HG03139 (cell line): ENCODE results near the gene RNF123.

Experiments
- ATAC-seq: cut with Tn5 transposase; IDR thresholded peaks from one replicate; pipeline ENCODE4 v1.9.1; 2021; ENCODE audit not compliant: unreplicated experiment

The RNF123 gene

DNA sequence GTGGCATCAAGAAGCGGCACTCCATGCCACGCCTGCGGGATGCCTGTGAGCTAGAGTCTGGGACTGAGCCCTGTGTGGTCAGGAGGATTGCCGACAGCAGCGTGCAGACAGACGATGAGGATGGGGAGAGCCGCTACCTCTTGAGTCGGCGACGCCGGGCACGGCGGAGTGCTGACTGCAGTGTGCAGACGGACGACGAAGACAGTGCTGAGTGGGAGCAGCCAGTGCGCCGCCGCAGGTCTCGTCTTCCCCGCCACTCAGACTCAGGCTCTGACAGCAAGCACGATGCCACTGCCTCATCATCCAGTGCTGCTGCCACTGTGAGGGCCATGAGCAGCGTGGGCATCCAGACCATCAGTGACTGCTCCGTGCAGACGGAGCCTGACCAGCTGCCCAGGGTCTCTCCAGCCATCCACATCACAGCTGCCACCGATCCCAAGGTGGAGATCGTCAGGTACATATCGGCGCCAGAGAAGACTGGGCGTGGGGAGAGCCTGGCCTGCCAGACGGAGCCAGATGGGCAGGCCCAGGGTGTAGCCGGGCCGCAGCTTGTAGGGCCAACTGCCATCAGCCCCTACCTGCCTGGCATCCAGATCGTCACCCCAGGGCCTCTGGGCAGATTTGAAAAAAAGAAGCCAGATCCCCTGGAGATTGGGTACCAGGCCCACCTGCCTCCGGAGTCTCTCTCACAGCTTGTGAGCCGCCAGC lies 32.0 kb upstream of the RNF123 start:
- ATAC-seq: no peak

- no peak for ATAC-seq
Measured at GRCh38 chr3:49658711-49659110, 30.6 kb upstream of the RNF123 start.

DNA sequence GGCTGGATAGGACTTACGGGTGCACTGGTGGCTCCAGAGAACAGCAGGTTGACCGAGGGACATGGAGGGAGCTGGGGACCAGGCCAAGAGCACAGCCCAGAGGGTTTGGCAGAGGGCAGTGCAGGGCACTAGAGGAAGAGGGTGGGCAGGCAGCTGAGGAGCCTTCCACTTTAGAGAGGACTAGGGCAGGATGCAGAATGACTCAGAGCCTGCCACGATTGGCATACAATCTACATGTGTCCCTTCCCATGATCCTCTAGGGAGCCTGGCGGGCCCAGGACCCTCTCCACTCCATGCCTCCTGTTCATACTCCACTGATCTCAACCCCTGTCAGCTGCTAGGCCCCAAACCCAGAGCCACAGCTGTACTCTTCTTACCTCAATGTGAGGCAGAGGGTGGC lies 29.6 kb upstream of the RNF123 start:
- no peak for ATAC-seq

GRCh38 chr3:49661281-49661680 lies 28.1 kb upstream of the RNF123 start:
- ATAC-seq: no peak

DNA sequence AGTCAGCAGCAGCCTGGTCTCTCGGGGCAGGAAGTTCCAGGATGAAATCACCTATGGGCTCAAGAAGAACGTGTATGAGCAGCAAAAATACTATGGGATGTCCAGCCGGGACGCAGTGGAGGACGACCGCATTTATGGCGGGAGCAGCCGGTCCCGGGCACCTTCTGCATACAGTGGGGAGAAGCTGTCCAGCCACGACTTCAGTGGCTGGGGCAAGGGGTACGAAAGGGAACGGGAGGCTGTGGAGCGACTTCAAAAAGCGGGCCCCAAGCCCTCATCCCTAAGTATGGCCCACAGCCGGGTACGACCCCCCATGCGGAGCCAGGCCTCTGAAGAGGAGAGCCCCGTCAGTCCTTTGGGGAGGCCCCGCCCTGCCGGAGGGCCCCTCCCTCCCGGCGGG lies 27.3 kb upstream of the RNF123 start:
- no peak for ATAC-seq

GRCh38 chr3:49662720-49663413 lies 26.5 kb upstream of the RNF123 start:
- ATAC-seq: no peak

DNA sequence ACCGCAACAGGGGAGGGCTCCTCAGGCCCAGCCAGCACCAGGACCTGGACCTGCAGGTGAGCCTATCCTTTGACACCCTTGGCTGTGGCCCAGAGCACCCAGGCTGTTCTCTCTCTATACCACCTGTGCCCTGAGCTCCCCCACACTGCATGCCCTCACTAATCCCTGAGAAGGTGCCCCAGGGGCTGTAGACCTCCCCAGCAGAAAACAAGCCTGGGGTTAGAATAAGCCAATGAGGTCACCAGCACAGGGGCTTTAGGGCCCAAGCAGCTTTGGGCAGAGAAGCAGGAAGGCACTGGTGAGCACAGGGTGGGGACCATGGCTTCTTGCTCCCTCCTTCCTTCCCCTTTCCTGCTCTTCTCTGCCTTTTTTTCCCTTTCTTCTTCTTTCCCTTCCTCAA lies 25.5 kb upstream of the RNF123 start:
- ATAC-seq: no peak

- no peak for ATAC-seq
Measured at GRCh38 chr3:49664300-49664699, 25.1 kb upstream of the RNF123 start.

DNA sequence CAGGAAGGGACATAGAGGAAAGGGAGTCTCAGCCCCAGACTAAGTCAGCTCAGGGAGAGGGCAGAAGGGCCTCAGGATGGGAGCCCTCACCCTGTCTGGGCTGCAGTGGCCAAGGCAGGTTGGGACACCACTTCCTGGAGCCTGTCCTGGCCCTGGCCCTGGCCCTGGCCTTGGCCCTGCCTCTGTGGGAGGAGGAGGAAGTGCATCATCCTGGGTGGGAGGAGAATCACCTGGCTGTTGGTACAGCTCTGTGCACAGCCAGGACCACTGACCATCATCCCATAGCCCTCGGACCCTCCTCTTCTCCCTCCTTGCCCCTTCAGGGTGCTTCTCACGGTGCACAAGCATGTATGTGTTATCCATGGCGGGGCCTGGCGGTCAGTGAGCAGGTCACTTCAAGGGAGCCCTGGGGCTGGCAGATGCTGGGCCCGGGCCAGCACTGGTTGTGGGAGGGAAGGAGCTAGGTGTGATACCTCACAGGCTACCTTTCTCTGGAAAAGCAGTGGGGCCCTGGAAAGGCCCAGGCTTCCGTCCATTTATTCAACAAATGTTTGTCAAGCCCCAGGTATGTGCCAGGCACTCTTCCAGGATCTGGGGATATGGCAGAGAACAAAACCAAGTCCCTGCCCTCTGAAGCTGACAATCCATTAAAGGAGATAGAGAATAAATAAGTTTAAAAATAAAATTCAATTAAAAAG lies 23.4 kb upstream of the RNF123 start:
- no peak for ATAC-seq

GRCh38 chr3:49666592-49666991 lies 22.8 kb upstream of the RNF123 start:
- ATAC-seq: no peak

- no peak for ATAC-seq
Measured at GRCh38 chr3:49667701-49668413, 21.5 kb upstream of the RNF123 start.

GRCh38 chr3:49668414-49668797 lies 21.0 kb upstream of the RNF123 start:
- no peak for ATAC-seq

- no peak for ATAC-seq
Measured at GRCh38 chr3:49668861-49669260, 20.5 kb upstream of the RNF123 start.

DNA sequence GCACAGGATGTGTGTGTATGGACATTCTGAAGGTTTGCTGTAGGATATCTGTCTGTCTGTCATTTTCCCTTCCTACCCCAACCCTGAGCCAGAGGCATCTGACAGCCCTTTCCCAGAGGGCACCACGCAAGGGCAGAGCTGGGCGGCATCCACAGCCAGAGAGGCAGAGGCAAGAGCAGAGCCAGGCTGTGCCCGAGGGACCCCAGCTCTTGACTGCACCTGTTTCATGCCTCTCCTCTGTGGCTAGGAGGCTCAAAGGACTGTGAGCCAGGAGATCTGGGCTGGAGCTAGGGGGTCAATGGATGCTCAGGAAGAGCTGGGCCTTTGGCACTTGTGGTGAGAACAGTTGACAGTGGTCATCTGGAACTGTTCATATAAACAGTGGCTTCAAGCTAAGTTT lies 20.0 kb upstream of the RNF123 start:
- no peak for ATAC-seq

DNA sequence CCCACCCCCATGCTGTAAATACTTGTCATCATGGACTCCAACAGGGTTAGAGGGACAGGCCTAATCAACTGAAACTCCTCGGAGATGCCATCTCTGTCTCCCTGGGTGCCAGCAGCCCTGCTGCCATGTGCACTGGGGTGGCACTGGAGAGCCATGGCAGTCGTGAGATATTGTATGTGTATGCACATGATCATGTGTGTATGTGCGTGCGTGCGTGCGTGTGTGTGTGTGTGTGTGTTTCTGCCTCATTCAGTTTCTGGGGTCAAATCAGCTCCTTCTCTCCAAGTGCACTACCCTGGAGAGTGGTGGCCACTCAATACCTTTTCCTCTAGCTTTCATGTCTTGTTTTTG lies 18.4 kb upstream of the RNF123 start:
- ATAC-seq: no peak

- no peak for ATAC-seq
Measured at GRCh38 chr3:49671291-49672288, 17.8 kb upstream of the RNF123 start.

DNA sequence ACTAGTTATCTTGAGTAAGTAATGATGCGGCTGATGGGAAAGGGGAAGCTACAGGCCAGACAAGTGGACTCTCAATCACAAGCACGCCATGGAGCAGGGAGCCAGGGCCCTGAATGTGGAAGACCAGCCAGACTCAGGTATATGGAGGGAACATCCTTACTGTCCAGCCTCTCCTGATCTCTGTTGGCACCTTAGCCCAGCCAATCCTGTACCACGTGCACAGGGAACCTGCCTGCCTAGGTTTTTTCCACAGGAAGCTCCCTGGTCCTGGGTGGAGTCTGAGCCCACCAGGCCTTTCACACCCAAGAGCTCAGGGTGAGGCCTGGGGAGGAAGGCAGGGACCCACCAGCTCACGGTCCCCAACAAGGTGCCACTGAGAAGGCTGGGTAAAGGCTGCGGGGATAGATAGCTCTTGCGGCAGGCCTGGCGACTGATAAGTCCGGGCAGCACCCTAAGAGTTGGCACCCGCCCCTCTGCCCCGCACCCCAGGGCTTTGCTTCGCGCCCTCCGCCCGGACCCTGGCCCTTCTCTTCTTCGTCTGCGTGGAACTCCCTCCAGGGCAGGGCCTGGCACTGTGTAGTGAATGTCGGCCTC lies 16.1 kb upstream of the RNF123 start:
- ATAC-seq: no peak

DNA sequence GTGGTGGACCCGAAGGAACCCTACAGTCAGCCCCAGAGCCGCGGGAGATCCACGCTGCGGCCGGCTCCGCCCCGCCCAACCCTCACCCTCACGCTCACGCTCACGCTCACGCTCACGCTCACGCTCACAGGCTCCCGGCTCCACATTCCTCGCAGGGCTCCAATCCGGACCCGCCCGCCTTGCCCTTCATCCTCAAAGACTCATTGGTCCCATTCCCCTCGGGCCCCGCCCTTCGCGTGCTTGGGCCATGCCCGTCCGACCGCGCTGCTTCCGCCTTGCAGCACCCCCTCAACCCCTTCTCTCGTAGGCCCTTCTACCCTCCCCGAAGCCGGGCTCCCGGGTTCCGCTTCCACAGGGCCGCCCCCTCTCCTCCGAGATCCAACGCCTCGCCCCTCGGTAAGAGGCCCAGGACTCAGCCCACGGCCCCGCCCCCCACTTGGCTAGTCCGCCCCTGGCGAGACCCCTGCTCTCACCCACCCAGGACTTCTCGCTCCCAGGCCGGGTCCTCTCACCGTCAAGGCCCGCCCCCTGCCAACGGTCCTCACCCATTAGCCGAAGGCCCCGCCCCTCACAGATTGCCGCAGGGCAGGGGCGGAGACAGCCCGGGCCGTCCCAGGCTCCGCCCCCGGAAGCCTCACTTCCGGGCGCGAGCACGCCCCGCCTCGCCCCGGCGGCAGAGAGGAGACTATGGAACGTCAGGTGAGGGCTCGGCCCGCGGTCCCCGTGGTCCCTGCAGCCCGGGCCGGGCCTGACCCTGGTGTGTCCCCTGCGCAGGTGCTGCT lies 15.5 kb upstream of the RNF123 start, which contains the start of gene APEH:
TSS of gene APEH (plus strand) at position 637 of the 782 bp plus-strand sequence. CDS start at position 688, 51 bp downstream.
- ATAC-seq: peak; percentile 73

GRCh38 chr3:49674497-49674983 lies 14.8 kb upstream of the RNF123 start:
- ATAC-seq: peak; percentile 22
